Measurements from ENCODE around the gene FBXO42.

Gene FBXO42

GRCh38 chr1:16386454-16387113 is 34.3 kb upstream of the FBXO42 start:
- Histone ChIP-seq H3K27me3 (ENCODE audit: insufficient read depth, low read length) (no peaks in the 10 kb centered on the region), H3K27ac (ENCODE audit: low read depth, low read length, poor library complexity, severe bottlenecking) (peak overlapping the region; percentile 57), H3K4me1 (ENCODE audit: insufficient read depth, low read length, severe bottlenecking) (peaks cover 42% of the 10 kb centered on the region), H2AFZ (ENCODE audit: low read length) (no peak overlapping the region), H3K9me3 (ENCODE audit: low read length) (no peaks in the 10 kb centered on the region), H3K9ac (ENCODE audit: low read length) (peak overlapping the region; percentile 48; the same call in 1 of the 2 replicates), H4K20me1 (ENCODE audit: insufficient read depth, low read length) (peaks cover under 1% of the 10 kb centered on the region; the same call in 1 of the 2 replicates), H3K4me2 (ENCODE audit: low read length) (peak overlapping the region; percentile 70), H3K9me2 (ENCODE audit: low read depth, low read length) (no peaks in the 10 kb centered on the region), H3K4me3 (ENCODE audit: low read depth, low read length, poor library complexity, severe bottlenecking) (peak overlapping the region; percentile 43), H3F3A (ENCODE audit: insufficient read depth, low read length) (no peaks in the 10 kb centered on the region), H3K79me2 (ENCODE audit: insufficient read depth, low read length) (peaks cover 88% of the 10 kb centered on the region), H3K36me3 (ENCODE audit: insufficient read depth, low read length) (no peaks in the 10 kb centered on the region)
- TF ChIP-seq EZH2 (IDR thresholded peaks at IDR 0.05; ENCODE audit: borderline replicate concordance, low read length), result no peak

DNA sequence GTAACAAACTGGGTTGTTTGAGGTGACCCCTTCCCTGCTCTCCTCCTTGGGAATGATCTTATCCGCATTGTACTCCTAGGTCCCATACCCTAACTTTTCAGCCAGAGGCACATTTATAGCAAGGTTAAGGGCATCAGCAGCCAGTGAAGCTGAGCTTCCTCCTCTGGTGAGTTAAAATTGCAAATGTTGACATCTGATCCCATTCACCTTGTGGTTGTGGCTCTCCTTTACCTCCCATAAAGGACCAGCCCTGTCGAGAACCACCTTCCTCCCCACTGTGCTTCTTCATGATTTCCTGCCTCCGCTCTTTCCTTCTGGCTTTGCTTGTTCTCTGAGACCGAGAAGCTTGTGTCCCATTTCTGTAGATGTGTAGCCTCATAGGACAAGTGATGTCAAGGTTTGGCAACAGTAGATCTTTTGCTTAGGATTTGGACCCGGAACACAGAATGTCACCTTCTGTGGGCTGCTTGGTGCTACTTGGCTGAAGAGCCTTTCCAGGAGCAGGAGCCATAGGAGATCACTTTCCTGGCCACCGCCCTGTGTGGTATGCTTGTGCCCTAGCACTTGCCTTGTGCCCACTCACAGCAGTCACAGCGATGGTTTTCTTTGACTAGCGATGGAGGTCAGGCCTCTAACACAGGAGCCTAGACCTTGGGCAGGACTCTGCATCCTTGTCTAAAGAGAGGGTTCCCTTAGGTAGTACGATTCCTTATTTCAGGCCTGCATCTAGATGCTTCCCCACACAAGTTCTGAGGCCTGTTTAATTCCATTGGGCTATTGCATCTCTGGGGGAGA is 33.6 kb upstream of the FBXO42 start:
- Histone ChIP-seq H3K4me2 (ENCODE audit: low read length) (peak overlapping the region; percentile 70), H3K36me3 (ENCODE audit: insufficient read depth, low read length) (no peaks in the 10 kb centered on the region), H3F3A (ENCODE audit: insufficient read depth, low read length) (no peaks in the 10 kb centered on the region), H3K9me3 (ENCODE audit: low read length) (no peaks in the 10 kb centered on the region), H3K9ac (ENCODE audit: low read length) (no peak overlapping the region), H3K9me2 (ENCODE audit: low read depth, low read length) (no peaks in the 10 kb centered on the region), H2AFZ (ENCODE audit: low read length) (no peak overlapping the region), H3K79me2 (ENCODE audit: insufficient read depth, low read length) (peaks cover 88% of the 10 kb centered on the region), H3K4me3 (ENCODE audit: low read depth, low read length, poor library complexity, severe bottlenecking) (no peak overlapping the region), H3K4me1 (ENCODE audit: insufficient read depth, low read length, severe bottlenecking) (peaks cover 42% of the 10 kb centered on the region), H3K27me3 (ENCODE audit: insufficient read depth, low read length) (no peaks in the 10 kb centered on the region), H3K27ac (ENCODE audit: low read depth, low read length, poor library complexity, severe bottlenecking) (peak overlapping the region; percentile 57), H4K20me1 (ENCODE audit: insufficient read depth, low read length) (no peaks in the 10 kb centered on the region)
- TF ChIP-seq CTCF (IDR thresholded peaks at IDR 0.05; ENCODE audit: low read length) (no peak), EZH2 (IDR thresholded peaks at IDR 0.05; ENCODE audit: borderline replicate concordance, low read length) (no peak)

DNA sequence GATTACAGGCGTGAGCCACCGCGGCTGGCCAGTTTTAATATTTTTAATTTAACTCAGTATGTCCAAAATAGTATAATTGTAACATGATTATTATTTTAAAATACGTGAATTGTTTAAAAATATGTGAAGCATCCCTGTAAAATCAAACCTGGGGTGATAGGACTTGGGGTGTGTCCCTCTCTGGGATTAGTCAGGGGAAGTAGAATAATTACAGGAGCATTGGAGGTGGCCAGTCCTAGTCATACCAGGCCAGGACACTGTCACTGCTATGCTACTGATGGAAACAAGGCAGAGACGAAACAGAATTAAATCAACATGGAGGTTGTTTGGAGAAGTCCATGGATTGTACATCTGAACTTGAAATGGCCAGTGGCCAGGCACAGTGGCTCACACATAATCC is 31.6 kb upstream of the FBXO42 start:
- H4K20me1 ChIP-seq (ENCODE audit: insufficient read depth, low read length), result no peaks in the 10 kb centered on the region
- H3K4me1 ChIP-seq (ENCODE audit: insufficient read depth, low read length, severe bottlenecking), result peaks cover 42% of the 10 kb centered on the region

More for the DNA sequence above, 31.6 kb upstream of the FBXO42 start:
- peaks cover 89% of the 10 kb centered on the region for H3K79me2 ChIP-seq (ENCODE audit: insufficient read depth, low read length)
- H3K4me3 ChIP-seq (ENCODE audit: low read depth, low read length, poor library complexity, severe bottlenecking), result no peak overlapping the region
- no peaks in the 10 kb centered on the region for H3K9me3 ChIP-seq (ENCODE audit: low read length)
- no peaks in the 10 kb centered on the region for H3K36me3 ChIP-seq (ENCODE audit: insufficient read depth, low read length)
- H3F3A ChIP-seq (ENCODE audit: insufficient read depth, low read length), result no peaks in the 10 kb centered on the region
- TF ChIP-seq CTCF (IDR thresholded peaks at IDR 0.05; ENCODE audit: low read length), result no peak
- no peak for TF ChIP-seq EZH2 (IDR thresholded peaks at IDR 0.05; ENCODE audit: borderline replicate concordance, low read length)
- no peak overlapping the region for H3K4me2 ChIP-seq (ENCODE audit: low read length)
- H3K27me3 ChIP-seq (ENCODE audit: insufficient read depth, low read length), result no peaks in the 10 kb centered on the region
- H3K27ac ChIP-seq (ENCODE audit: low read depth, low read length, poor library complexity, severe bottlenecking), result no peak overlapping the region
- no peak overlapping the region for H3K9ac ChIP-seq (ENCODE audit: low read length)
- no peaks in the 10 kb centered on the region for H3K9me2 ChIP-seq (ENCODE audit: low read depth, low read length)
- no peak overlapping the region for H2AFZ ChIP-seq (ENCODE audit: low read length)

Data from OCI-LY1 (cell line).